ENCODE measurements around the gene JUN.

The JUN gene

DNA sequence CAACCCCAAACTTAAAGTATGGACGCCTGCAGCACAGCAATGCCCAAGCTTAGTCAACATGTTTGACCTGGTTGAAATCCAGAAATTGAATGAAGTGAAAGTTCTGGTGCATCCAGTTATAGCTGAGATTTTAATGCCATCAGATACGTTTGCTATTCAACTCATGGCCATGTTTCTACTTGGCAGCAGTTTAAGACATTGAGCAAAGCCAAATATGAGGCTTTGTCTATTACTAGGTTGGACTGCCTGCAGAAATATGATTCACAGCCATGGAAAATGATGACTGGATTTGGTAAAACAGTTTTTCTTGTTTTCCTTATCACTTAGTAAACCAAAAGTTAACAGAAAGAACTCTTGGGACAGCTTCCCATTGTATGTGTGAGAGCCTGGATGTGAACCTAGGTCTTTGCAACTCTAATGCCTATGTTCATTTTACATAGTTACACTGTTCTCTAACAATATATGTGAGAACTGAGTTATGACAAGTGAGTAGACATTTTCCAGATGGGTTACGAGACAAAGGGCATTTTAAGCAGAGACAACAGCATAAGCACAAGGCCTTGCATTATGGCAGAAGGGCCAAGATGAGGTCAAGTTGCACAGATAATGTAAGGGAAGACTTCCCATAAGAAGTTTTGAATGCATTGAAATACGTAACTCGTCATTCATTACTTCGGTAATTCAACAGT, 51.6 kb downstream of the JUN start:
- no peaks in the 10 kb centered on the region for H3K9me3 ChIP-seq (ENCODE audit: low read length)
- no peak overlapping the region for H2AFZ ChIP-seq (ENCODE audit: low read depth, low read length)
- no peak overlapping the region for H3K4me3 ChIP-seq (ENCODE audit: low read length)
- no peaks in the 10 kb centered on the region for H3K27me3 ChIP-seq (ENCODE audit: insufficient read depth, low read length)
- no peaks in the 10 kb centered on the region for H3K4me1 ChIP-seq (ENCODE audit: insufficient read depth, low read length)
- H3K36me3 ChIP-seq (ENCODE audit: insufficient read depth, low read length): no peaks in the 10 kb centered on the region

All from neuron (in vitro differentiated cells).